ENCODE results near the gene GABRB3. TPM values are rescaled to one million over a fixed set of nuclear protein-coding genes. Genes with fewer than 3 reads are reported as not detected.
A peak's percentile ranks its signal among the peaks of the same experiment; 100 is the strongest.

Gene GABRB3
- total RNA-seq (ENCODE audit: low replicate concordance): 0.81 and 2.2 TPM in 2 replicates

- TF ChIP-seq CTCF (IDR thresholded peaks at IDR 0.05; ENCODE audit: insufficient read depth, low read length): no peak
- peak within 1 kb of the TSS; percentile 17 for H3K4me3 ChIP-seq (ENCODE audit: low read depth, low read length)
- DNase-seq (ENCODE audit: low read depth): no peak
These were observed at the start of gene GABRB3 for GRCh38 chr15:26772154-26773066. GABRB3 (minus strand) TSS chr15:26773066.

- no peak for TF ChIP-seq CTCF (IDR thresholded peaks at IDR 0.05; ENCODE audit: insufficient read depth, low read length)
- DNase-seq (ENCODE audit: low read depth): no peak
- H3K4me3 ChIP-seq (ENCODE audit: low read depth, low read length): no peak overlapping the region
These were observed 34.9 kb upstream of the GABRB3 start for GRCh38 chr15:26807517-26808427.

- H3K4me3 ChIP-seq (ENCODE audit: low read depth, low read length): no peak overlapping the region
- no peak for DNase-seq (ENCODE audit: low read depth)
- TF ChIP-seq CTCF (IDR thresholded peaks at IDR 0.05; ENCODE audit: insufficient read depth, low read length): no peak
These were observed 33.7 kb upstream of the GABRB3 start for GRCh38 chr15:26806574-26806973.

GRCh38 chr15:26806151-26806550, 33.3 kb upstream of the GABRB3 start:
- H3K4me3 ChIP-seq (ENCODE audit: low read depth, low read length): no peak overlapping the region
- no peak for TF ChIP-seq CTCF (IDR thresholded peaks at IDR 0.05; ENCODE audit: insufficient read depth, low read length)
- DNase-seq (ENCODE audit: low read depth): no peak

- DNase-seq (ENCODE audit: low read depth): no peak
- H3K4me3 ChIP-seq (ENCODE audit: low read depth, low read length): no peak overlapping the region
- TF ChIP-seq CTCF (IDR thresholded peaks at IDR 0.05; ENCODE audit: insufficient read depth, low read length): no peak
These were observed 32.6 kb upstream of the GABRB3 start for GRCh38 chr15:26805470-26805869.

GRCh38 chr15:26804063-26804804, 31.4 kb upstream of the GABRB3 start:
- H3K4me3 ChIP-seq (ENCODE audit: low read depth, low read length): no peak overlapping the region
- DNase-seq (ENCODE audit: low read depth): no peak
- no peak for TF ChIP-seq CTCF (IDR thresholded peaks at IDR 0.05; ENCODE audit: insufficient read depth, low read length)
